Stimulated activated memory B cell treated with anti-CD40 and anti-IgM and Interleukin-4, amounts not matched to agents 10 μg/mL and 1 μg/mL and 100 μg/mL, for 72 hours (primary cell): ENCODE results near the gene CYB5R2.

Experiments
- ATAC-seq: fragments of 150-1000 bp; cut with Tn5 transposase; 2 replicates; pipeline ENCODE4 v1.10.0; 2021
- H3K27ac Mint-ChIP-seq: one replicate; pipeline ENCODE4 v1.8.0; 2022; ENCODE audit warnings: mild to moderate bottlenecking, mixed read lengths
- H3K27me3 Mint-ChIP-seq: one replicate; pipeline ENCODE4 v1.8.0; 2022; ENCODE audit warnings: mixed read lengths
- H3K36me3 Mint-ChIP-seq: one replicate; pipeline ENCODE4 v1.8.0; 2022; ENCODE audit warnings: mixed read lengths
- H3K4me1 Mint-ChIP-seq: one replicate; pipeline ENCODE4 v1.8.0; 2022; ENCODE audit warnings: mixed read lengths
- H3K4me3 Mint-ChIP-seq: one replicate; pipeline ENCODE4 v1.8.0; 2022; ENCODE audit warnings: mild to moderate bottlenecking, moderate library complexity, mixed read lengths
- H3K9me3 Mint-ChIP-seq: one replicate; pipeline ENCODE4 v1.8.0; 2022; ENCODE audit warnings: mixed read lengths

Gene CYB5R2

GRCh38 chr11:7655253-7656217 is 17.8 kb downstream of the CYB5R2 start:
- H3K27me3 Mint-ChIP-seq = no peaks in the 10 kb centered on the region
- H3K4me3 Mint-ChIP-seq = no peak overlapping the region
- H3K36me3 Mint-ChIP-seq = peaks cover 61% of the 10 kb centered on the region
- H3K9me3 Mint-ChIP-seq = peaks cover 4% of the 10 kb centered on the region
- ATAC-seq = no peak
- H3K4me1 Mint-ChIP-seq = no peaks in the 10 kb centered on the region
- H3K27ac Mint-ChIP-seq = no peak overlapping the region

- Mint-ChIP-seq H3K4me1 (no peaks in the 10 kb centered on the region), H3K27ac (no peak overlapping the region), H3K4me3 (no peak overlapping the region), H3K27me3 (no peaks in the 10 kb centered on the region), H3K9me3 (peaks cover 4% of the 10 kb centered on the region), H3K36me3 (peaks cover 72% of the 10 kb centered on the region)
- no peak for ATAC-seq
Measured at GRCh38 chr11:7654195-7654705, 19.1 kb downstream of the CYB5R2 start.

GRCh38 chr11:7651700-7652099 is 21.6 kb downstream of the CYB5R2 start:
- Mint-ChIP-seq H3K27me3 (no peaks in the 10 kb centered on the region), H3K4me3 (no peak overlapping the region), H3K36me3 (peaks cover 75% of the 10 kb centered on the region), H3K27ac (no peak overlapping the region), H3K9me3 (no peaks in the 10 kb centered on the region), H3K4me1 (no peaks in the 10 kb centered on the region)
- no peak for ATAC-seq

- Mint-ChIP-seq H3K9me3 (no peaks in the 10 kb centered on the region), H3K27ac (no peak overlapping the region), H3K27me3 (no peaks in the 10 kb centered on the region), H3K36me3 (peaks cover 70% of the 10 kb centered on the region), H3K4me1 (no peaks in the 10 kb centered on the region), H3K4me3 (no peak overlapping the region)
- no peak for ATAC-seq
Measured at GRCh38 chr11:7651140-7651551, 22.2 kb downstream of the CYB5R2 start.

- H3K27me3 Mint-ChIP-seq = no peaks in the 10 kb centered on the region
Measured at GRCh38 chr11:7648264-7648663, 25.0 kb downstream of the CYB5R2 start.

GRCh38 chr11:7646866-7647265 is 26.4 kb downstream of the CYB5R2 start:
- H3K9me3 Mint-ChIP-seq = no peaks in the 10 kb centered on the region
- H3K27ac Mint-ChIP-seq = no peak overlapping the region
- no peak overlapping the region for H3K4me3 Mint-ChIP-seq
- no peak for ATAC-seq
- H3K4me1 Mint-ChIP-seq = no peaks in the 10 kb centered on the region
- peaks cover 74% of the 10 kb centered on the region for H3K36me3 Mint-ChIP-seq
- H3K27me3 Mint-ChIP-seq = no peaks in the 10 kb centered on the region

More at GRCh38 chr11:7648264-7648663, 25.0 kb downstream of the CYB5R2 start:
- no peak for ATAC-seq
- Mint-ChIP-seq H3K36me3 (peaks cover 75% of the 10 kb centered on the region), H3K27ac (no peak overlapping the region), H3K4me1 (no peaks in the 10 kb centered on the region), H3K4me3 (no peak overlapping the region), H3K9me3 (no peaks in the 10 kb centered on the region)

GRCh38 chr11:7645206-7645605 is 28.1 kb downstream of the CYB5R2 start:
- H3K27ac Mint-ChIP-seq = peak overlapping the region; percentile 17
- no peaks in the 10 kb centered on the region for H3K9me3 Mint-ChIP-seq
- H3K27me3 Mint-ChIP-seq = no peaks in the 10 kb centered on the region
- H3K4me3 Mint-ChIP-seq = no peak overlapping the region
- no peak for ATAC-seq
- H3K4me1 Mint-ChIP-seq = peaks cover 1% of the 10 kb centered on the region
- H3K36me3 Mint-ChIP-seq = peaks cover 70% of the 10 kb centered on the region

- Mint-ChIP-seq H3K27ac (peak overlapping the region; percentile 10), H3K36me3 (peaks cover 68% of the 10 kb centered on the region), H3K4me1 (peaks cover 20% of the 10 kb centered on the region), H3K27me3 (no peaks in the 10 kb centered on the region), H3K9me3 (no peaks in the 10 kb centered on the region), H3K4me3 (no peak overlapping the region)
- no peak for ATAC-seq
Measured at GRCh38 chr11:7643314-7643713, 30.0 kb downstream of the CYB5R2 start.

GRCh38 chr11:7642747-7643146 is 30.6 kb downstream of the CYB5R2 start:
- Mint-ChIP-seq H3K4me1 (peaks cover 21% of the 10 kb centered on the region), H3K9me3 (no peaks in the 10 kb centered on the region), H3K4me3 (no peak overlapping the region), H3K27ac (no peak overlapping the region), H3K36me3 (peaks cover 67% of the 10 kb centered on the region), H3K27me3 (no peaks in the 10 kb centered on the region)
- ATAC-seq = no peak

GRCh38 chr11:7640816-7641215 is 32.5 kb downstream of the CYB5R2 start:
- Mint-ChIP-seq H3K36me3 (peaks cover 84% of the 10 kb centered on the region), H3K27me3 (no peaks in the 10 kb centered on the region), H3K27ac (peak overlapping the region; percentile 68), H3K4me1 (peaks cover 21% of the 10 kb centered on the region), H3K9me3 (no peaks in the 10 kb centered on the region), H3K4me3 (no peak overlapping the region)
- no peak for ATAC-seq

GRCh38 chr11:7639643-7640025 is 33.7 kb downstream of the CYB5R2 start:
- Mint-ChIP-seq H3K36me3 (peaks cover 84% of the 10 kb centered on the region), H3K27ac (peak overlapping the region; percentile 68), H3K9me3 (no peaks in the 10 kb centered on the region), H3K27me3 (no peaks in the 10 kb centered on the region), H3K4me3 (no peak overlapping the region), H3K4me1 (peaks cover 21% of the 10 kb centered on the region)
- no peak for ATAC-seq

GRCh38 chr11:7638710-7639642 is 34.3 kb downstream of the CYB5R2 start:
- peak overlapping the region; percentile 68 for H3K27ac Mint-ChIP-seq
- peaks cover 21% of the 10 kb centered on the region for H3K4me1 Mint-ChIP-seq
- H3K4me3 Mint-ChIP-seq = no peak overlapping the region
- H3K9me3 Mint-ChIP-seq = no peaks in the 10 kb centered on the region
- H3K27me3 Mint-ChIP-seq = no peaks in the 10 kb centered on the region
- ATAC-seq = peak; percentile 76
- peaks cover 86% of the 10 kb centered on the region for H3K36me3 Mint-ChIP-seq

- no peak overlapping the region for H3K4me3 Mint-ChIP-seq
- H3K27ac Mint-ChIP-seq = no peak overlapping the region
- ATAC-seq = no peak
- no peaks in the 10 kb centered on the region for H3K27me3 Mint-ChIP-seq
- peaks cover 87% of the 10 kb centered on the region for H3K36me3 Mint-ChIP-seq
- H3K4me1 Mint-ChIP-seq = peaks cover 21% of the 10 kb centered on the region
- H3K9me3 Mint-ChIP-seq = no peaks in the 10 kb centered on the region
Measured at GRCh38 chr11:7637447-7638157, 35.7 kb downstream of the CYB5R2 start.

GRCh38 chr11:7636350-7636749 is 37.0 kb downstream of the CYB5R2 start:
- Mint-ChIP-seq H3K36me3 (peaks cover 91% of the 10 kb centered on the region), H3K27ac (no peak overlapping the region), H3K9me3 (no peaks in the 10 kb centered on the region), H3K4me1 (peaks cover 21% of the 10 kb centered on the region), H3K27me3 (no peaks in the 10 kb centered on the region), H3K4me3 (no peak overlapping the region)
- ATAC-seq = no peak

- no peak overlapping the region for H3K4me3 Mint-ChIP-seq
- H3K4me1 Mint-ChIP-seq = peaks cover 21% of the 10 kb centered on the region
- H3K27me3 Mint-ChIP-seq = no peaks in the 10 kb centered on the region
- no peak for ATAC-seq
- no peaks in the 10 kb centered on the region for H3K9me3 Mint-ChIP-seq
- H3K27ac Mint-ChIP-seq = no peak overlapping the region
- peaks cover 91% of the 10 kb centered on the region for H3K36me3 Mint-ChIP-seq
Measured at GRCh38 chr11:7635708-7636107, 37.6 kb downstream of the CYB5R2 start.
